ENCODE results near the gene CNPY2.

GRCh38 chr12:56334490-56334793 lies 18.7 kb upstream of the CNPY2 start:
- TF ChIP-seq TCF12 (IDR thresholded peaks at IDR 0.05; ENCODE audit: low read depth) = no peak
- no peak for TF ChIP-seq EP300 (IDR thresholded peaks at IDR 0.05; ENCODE audit: borderline replicate concordance)
- no peak for TF ChIP-seq RAD21 (IDR thresholded peaks at IDR 0.05; ENCODE audit: low read depth)
- no peak for TF ChIP-seq TAF1 (IDR thresholded peaks at IDR 0.05; ENCODE audit: low read depth)
- TF ChIP-seq TEAD4 (IDR thresholded peaks at IDR 0.05) = no peak
- no peak for TF ChIP-seq NFIC (IDR thresholded peaks at IDR 0.05)
- no peak for TF ChIP-seq FOXM1 (IDR thresholded peaks at IDR 0.05; ENCODE audit: borderline replicate concordance, low read depth)
- no peak for TF ChIP-seq USF1 (IDR thresholded peaks at IDR 0.05)
- no peak for TF ChIP-seq MAX (IDR thresholded peaks at IDR 0.05)
- TF ChIP-seq ZBTB7A (IDR thresholded peaks at IDR 0.05; ENCODE audit: low read depth) = no peak

Data from Ishikawa (cell line).